SHP77 treated with DMSO at 0.1 percent for 48 hours (cell line): ENCODE data around the gene AP5Z1.

ENCODE experiments used
- DNase-seq: peaks from one replicate; lab custom pipeline; 2025; lab: John Stamatoyannopoulos, UW

AP5Z1 gene

DNA sequence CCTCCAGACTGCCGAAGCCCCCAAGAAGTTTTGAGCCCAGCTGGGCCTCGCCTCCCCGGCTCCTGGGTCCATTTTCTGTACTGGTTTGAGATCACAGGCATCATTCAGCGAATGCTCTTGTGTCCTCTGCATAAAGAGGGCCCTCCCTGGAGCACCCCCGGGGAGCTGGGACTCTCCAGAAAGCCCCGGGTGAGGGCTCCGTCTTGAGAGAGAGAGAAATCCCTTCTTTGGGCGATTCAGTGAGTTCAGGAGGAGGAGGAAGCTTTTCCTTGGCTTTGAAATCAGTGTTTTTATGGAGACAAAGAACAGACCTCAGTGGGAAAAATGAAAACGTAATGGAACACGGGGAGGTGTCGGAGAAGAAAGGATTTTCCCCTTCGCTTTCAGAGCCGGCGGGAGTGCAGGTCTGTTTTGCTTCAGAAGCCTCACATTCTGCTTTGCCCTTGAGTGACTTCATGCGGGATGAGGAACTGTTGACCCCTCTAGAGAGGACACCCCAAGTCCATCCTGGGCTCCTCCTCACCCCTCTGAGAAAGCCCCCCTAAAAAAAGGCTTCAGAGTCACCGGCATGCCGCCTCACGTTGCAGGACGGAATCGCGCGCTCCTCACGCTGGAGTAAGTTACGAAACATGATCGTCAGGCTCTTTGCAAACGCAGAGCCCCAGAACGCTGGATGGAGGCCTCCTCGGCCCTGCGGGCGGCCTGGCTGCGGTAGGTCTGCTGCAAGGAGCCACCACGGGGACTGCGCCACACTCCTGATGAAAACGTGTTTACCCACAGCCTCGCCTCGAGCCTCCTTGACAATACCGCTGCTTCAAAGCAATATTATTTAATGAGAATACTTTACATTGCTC, 8.5 kb upstream of the AP5Z1 start:
- no peak for DNase-seq

- DNase-seq, result no peak
Measured at GRCh38 chr7:4768597-4769569, 6.5 kb upstream of the AP5Z1 start.

DNA sequence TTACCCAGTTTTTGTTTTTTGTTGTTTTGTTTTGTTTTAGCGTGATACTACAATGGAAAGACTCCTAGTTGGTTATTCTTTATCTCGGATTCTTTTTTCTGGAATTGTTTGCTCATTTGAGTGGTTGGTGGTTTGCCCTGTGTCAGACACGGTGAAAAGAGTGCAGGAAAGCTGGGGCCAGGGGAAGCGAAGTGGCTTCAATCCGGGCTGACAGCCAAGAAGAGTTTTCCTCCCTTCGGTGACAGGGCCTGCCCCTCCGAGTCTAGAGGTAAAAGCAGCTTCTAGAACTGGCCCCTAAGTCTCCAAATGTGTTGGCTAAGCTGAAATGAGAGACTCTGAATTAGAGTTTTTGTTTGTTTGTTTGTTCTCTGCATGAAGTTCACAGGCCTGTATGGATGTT, 5.7 kb upstream of the AP5Z1 start:
- DNase-seq, result no peak

- no peak for DNase-seq
Measured at GRCh38 chr7:4770886-4771285, 4.5 kb upstream of the AP5Z1 start.

DNA sequence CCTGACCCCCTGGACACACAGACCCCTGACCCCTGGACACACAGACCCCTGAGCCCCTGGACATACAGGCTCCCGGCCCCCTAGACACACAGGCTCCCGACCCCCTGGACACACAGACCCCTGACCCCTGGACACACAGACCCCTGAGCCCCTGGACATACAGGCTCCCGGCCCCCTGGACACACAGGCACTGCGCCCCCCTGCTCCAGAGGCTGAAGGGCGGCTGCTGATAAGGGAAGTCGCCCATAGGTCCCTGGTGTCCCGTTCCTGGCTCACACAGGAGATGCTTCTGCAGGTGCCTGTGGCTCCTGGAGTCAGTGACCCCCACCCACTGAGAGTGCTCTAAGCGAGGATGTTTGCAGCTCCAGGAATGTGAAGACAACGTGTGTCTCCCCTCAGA, 3.7 kb upstream of the AP5Z1 start:
- no peak for DNase-seq

DNA sequence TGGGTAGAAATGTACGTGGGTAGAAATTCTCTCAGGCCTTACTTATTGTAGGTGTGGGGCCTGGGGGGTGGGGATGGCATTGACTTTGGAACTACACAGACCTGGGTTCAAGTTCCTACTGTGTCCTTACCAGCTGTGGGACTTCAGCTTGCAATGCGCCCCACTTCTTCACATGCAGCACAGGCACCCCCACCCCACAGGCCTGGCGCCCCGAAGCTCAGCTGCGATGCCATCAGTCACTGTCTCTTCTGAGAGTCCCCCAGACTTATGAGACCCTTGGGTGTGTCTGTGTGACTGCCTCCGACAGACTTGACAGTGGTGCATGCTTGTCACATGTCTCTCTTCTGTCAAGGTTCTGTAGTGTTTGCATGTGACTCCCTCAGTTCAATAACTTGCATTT, 3.1 kb upstream of the AP5Z1 start:
- DNase-seq, result no peak

DNA sequence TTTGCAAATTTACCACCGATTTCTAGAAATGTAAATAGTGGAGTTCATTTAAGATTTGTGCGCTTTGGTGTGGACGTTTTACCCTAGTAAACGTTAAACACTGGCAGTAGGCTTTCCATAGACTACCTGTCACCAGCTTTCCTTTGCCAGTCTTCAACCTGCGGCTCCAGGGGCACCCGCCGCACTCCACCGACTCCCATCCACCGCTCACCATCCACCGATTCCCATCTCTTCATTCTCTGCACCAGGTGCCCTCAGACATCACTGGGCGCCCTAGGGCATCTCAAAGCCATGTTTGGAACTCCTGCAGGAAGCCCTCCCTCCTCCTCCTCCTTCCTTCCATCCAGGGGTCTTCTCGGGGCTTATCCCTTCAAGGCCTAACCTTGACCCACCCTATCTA, 1.4 kb upstream of the AP5Z1 start:
- no peak for DNase-seq

GRCh38 chr7:4774658-4775249, 669 bp upstream of the AP5Z1 start:
- peak; percentile 62 for DNase-seq

GRCh38 chr7:4775848-4776623, 613 bp downstream of the AP5Z1 start:
- DNase-seq, result no peak

GRCh38 chr7:4779118-4779517, 3.7 kb downstream of the AP5Z1 start:
- no peak for DNase-seq

DNA sequence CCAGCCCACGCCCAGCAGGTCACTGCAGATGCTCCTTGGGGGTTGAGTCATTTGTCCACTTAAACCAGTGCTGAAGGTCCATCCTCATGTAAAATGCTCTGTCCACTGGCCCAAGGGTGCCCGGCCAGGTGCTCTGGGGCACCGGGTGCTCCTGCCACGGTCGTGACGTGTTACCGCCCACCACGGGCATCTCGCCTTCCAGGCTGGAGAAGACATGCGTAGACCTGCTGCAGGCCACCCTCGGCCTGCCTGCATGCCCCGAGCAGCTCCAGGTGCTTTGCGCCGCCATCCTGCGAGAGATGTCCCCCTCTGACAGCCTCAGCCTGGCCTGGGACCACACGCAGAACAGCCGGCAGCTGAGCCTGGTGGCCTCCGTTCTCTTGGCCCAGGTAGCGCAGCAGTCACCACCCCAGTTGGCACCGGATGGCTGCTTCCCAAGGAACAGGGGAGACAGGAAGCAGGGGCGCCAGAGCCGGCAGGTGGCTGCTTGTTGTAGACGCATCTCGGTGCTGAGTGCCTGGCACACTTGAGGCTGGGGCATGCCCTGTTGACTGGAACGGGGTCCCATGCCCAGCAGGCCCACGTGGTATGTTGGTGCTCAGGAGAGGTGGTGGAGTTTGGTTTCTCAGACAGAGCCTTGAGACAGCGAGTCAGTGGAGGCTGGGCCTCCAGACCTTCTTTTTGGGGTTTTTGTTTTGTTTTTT, 6.1 kb downstream of the AP5Z1 start:
- no peak for DNase-seq

DNA sequence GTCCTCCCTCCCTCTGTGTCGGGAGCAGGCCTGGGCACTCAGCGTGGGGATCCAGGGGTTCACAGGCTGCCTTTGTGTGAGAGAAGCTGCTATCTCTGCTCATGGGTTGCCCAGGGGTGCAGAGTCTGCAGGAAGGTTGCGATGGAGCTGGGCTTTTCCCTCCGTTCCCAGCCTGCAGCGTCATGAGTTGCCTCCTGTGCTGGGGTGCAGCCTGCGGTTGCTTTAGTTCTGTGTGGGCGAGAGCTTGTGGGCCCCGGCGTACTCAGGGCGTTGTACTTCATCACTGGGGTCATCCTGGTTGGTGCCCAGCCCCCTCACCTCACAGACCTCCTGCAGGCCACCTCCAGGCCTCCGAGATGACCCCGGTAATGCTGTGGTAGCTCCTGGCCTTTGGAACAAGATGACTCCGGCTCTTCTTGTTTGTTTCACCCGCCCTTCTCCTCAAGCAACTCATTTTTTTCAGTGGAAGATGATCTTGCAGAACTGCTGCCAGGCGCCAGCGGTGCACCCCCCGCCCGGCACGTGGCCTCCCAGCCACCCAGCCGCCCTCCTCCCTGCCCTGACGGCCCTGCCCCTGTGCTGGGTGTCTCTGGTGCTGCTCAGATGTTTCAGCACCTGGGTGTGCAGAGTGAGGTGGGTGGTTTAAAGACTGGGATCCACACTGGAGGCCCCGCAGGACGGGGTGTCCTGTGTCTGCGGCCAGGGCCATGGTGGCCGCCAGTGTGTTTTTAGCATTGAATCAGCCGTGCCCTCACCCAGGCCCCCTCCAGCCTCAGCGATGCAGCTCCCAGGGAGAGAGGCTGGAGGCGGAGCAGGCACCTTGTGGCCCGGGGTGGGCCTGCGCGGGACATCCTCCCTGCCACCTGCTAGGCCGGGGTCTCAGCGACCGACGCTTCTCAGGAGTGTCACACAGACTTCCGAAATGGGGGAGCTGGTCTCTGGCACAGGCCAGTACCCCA, 7.2 kb downstream of the AP5Z1 start:
- no peak for DNase-seq

- no peak for DNase-seq
Measured at GRCh38 chr7:4783292-4783652, 7.8 kb downstream of the AP5Z1 start.

- no peak for DNase-seq
Measured at GRCh38 chr7:4783762-4784351, 8.4 kb downstream of the AP5Z1 start.

DNA sequence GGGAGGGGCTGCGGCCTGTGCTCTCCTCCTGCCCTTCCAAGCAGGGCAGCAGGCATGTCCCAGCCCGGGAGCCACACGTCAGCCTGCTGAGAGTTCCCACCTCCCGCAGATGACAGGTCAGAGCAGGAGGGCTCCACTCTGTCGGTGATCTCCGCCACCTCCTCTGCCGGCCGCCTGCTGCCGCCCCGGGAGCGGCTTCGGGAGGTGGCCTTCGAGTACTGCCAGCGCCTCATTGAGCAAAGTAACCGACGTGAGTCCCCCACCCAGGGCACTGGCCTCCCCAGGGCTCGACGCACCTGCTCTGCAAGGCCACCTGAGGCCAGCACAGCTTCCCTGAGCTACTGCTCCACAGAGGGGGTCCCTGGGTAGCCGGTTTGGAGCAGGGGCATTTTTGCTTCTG, 9.4 kb downstream of the AP5Z1 start:
- no peak for DNase-seq

DNA sequence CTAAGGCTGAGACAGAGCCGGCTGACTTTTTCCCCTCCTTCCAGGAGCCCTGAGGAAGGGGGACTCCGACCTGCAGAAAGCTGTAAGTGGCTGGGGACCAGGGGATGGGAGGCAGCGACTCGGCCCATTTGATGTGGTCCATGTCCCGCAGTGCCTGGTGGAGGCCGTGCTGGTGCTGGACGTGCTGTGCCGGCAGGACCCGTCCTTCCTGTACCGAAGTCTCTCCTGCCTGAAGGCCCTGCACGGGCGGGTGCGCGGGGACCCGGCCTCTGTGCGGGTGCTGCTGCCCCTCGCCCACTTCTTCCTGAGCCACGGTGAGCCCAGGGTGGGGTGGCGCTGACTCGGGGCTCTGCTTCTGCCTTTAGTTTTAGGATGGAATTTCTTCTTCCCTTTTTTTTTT, 9.9 kb downstream of the AP5Z1 start:
- no peak for DNase-seq

DNA sequence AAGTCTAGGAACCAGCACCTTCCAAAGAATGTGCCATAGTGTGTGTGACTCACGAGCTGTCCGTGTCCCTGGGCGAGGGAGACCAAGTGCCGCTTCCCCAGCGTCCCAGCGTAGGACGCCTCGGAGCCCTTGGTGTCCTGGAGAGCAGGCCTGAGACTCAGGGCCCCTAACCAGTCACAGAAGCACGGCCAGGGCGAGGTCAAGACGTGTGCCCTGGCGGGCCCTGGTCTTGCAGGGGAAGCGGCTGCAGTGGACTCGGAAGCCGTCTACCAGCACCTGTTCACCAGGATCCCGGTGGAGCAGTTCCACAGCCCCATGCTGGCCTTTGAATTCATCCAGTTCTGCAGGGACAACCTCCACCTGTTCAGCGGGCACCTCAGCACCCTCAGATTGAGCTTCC, 10.6 kb downstream of the AP5Z1 start:
- DNase-seq, result no peak

GRCh38 chr7:4787541-4787940, 12.1 kb downstream of the AP5Z1 start:
- no peak for DNase-seq

DNA sequence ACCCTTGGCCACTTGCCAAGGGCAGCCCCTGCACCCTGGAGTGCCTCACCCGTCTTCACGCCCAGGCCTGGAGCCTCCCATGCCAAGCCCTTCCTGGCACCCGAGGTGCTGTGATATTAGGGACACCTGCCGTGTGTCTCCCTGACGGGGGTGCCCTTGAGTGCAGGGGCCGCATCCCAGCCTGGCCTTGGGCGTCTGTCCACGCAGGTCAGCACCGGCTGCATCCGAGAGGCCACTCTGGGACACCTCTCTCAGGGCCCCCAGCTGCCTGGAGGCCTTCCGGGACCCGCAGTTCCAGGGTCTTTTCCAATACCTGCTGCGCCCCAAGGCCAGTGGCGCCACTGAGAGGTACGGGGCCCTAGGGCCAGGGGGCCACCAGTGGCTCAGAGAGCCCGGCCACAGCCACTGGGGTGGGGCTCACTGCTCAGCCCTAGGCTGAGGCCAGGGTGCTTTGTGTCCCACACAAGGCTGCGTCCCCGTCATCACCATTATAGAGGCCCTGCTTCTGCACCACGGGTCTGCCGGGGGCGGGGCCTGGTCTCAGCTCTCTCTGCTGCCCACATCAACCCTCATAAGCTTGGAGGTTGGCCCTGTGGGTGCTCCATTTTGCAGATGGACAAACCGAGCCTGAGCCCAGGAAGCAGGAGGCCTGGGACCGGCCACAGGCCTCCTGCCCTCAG, 12.7 kb downstream of the AP5Z1 start:
- DNase-seq, result no peak
